ENCODE measurements around the gene MRPL51. TPM values are rescaled to one million over a fixed set of nuclear protein-coding genes. Genes with fewer than 3 reads are reported as not detected.

The MRPL51 gene
- total RNA-seq, 1 experiment from 2014 or later: 265 TPM

DNA sequence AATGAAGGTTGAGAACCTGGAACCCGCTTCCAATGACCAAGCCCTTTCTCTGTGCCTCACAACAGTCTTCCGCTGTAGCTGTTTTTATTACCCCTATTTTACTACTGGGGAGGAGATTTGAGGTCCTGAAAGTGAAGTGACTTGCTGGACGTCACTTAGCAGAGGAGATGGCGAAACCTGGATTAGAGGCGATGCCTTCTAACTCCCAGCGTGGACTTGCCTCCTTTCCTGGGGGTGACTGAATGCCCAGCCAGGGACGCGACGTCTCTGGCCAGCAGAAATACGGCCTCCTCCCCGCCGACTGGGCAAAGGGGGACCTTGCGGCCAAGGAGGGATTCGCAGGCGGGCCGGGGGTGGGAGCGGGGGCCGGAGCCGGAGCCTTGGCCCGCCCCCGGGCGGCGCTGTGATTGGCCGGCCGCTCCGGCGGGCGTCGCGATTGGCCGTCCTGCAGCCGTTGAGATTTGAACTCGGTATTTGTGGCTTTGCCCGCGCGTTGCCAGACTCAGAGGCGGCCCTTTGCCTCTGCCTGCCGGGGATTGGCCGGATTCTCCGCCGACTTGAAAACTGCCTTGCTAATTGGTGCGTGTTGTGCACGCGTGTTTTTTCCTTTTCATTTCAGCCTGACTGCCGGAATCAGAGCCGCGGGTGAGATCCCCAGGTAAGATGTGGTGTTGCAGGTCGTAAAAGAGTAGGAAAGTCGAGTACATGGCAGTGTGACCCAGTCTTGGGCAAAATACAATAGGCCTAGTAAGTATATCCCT is 615 bp upstream of the MRPL51 start, which contains the start of gene NCAPD2:
NCAPD2 (plus strand) TSS at position 606 of the 761 bp plus-strand sequence. CDS start 997 bp downstream, outside the sequence.
- peak within 1 kb of the TSS; percentile 97 for H3K27ac ChIP-seq (ENCODE audit: low read depth, low read length)
- peak within 1 kb of the TSS; percentile 98 for H3K9ac ChIP-seq (ENCODE audit: low read length)
- no peaks in the 10 kb centered on the region for H3K9me3 ChIP-seq (ENCODE audit: control insufficient read depth in 1 of 2, insufficient read depth in 1 of 2, low read depth in 1 of 2, low read length in 2 of 2)
- ATAC-seq (peak; percentile 90), DNase-seq (ENCODE audit: low read depth, low spot score) (peak; percentile 91)
- H3K36me3 ChIP-seq (ENCODE audit: control insufficient read depth in 1 of 2, insufficient read depth in 2 of 2, low read length in 2 of 2): peaks cover 19 to 36% of the 10 kb centered on the region in 2 experiments
- H3K9me2 ChIP-seq (ENCODE audit: insufficient read depth): no peaks in the 10 kb centered on the region
- H3K27me3 ChIP-seq (ENCODE audit: insufficient read depth, low read length): no peaks in the 10 kb centered on the region
- H3K4me1 ChIP-seq (ENCODE audit: control insufficient read depth in 1 of 2, insufficient read depth in 2 of 2, low read length in 2 of 2): peaks cover 12 to 19% of the 10 kb centered on the region in 2 experiments
- peaks cover 61% of the 10 kb centered on the region for H3K79me2 ChIP-seq (ENCODE audit: insufficient read depth, low read length)
- CTCF ChIA-PET: no interaction called here
- H3K4me2 ChIP-seq (ENCODE audit: low read length): peak within 1 kb of the TSS; percentile 98
- TF ChIP-seq RAD21 (IDR thresholded peaks at IDR 0.05; ENCODE audit: low read depth) (no peak), EZH2phosphoT487 (IDR thresholded peaks at IDR 0.05; ENCODE audit: borderline replicate concordance) (no peak), POLR2AphosphoS5 (IDR thresholded peaks at IDR 0.05; ENCODE audit: low read depth, low read length) (peak; percentile 53), CBX3 (IDR thresholded peaks at IDR 0.05; ENCODE audit: low read depth) (peak; percentile 58; the same call in 1 of the 2 replicates), SRF (IDR thresholded peaks at IDR 0.05; ENCODE audit: low read depth) (no peak; the same call in 1 of the 2 replicates), YY1 (IDR thresholded peaks at IDR 0.05; ENCODE audit: extremely low read depth, insufficient replicate concordance, low read depth, low read length) (peak; percentile 22), SP1 (IDR thresholded peaks at IDR 0.05; ENCODE audit: low read depth) (peak; percentile 84), POLR2A (IDR thresholded peaks at IDR 0.05; ENCODE audit: borderline replicate concordance, extremely low read depth, insufficient read depth, insufficient read length) (peak; percentile 27), TCF7L2 (IDR thresholded peaks at IDR 0.05; ENCODE audit: borderline replicate concordance, extremely low read depth, insufficient read depth, insufficient read length) (peak; percentile 9), SIN3A (IDR thresholded peaks at IDR 0.05; ENCODE audit: low read depth) (peak; percentile 92), EGR1 (IDR thresholded peaks at IDR 0.05; ENCODE audit: low read depth) (peak; percentile 86)
- TF ChIP-seq, protein P1, sequence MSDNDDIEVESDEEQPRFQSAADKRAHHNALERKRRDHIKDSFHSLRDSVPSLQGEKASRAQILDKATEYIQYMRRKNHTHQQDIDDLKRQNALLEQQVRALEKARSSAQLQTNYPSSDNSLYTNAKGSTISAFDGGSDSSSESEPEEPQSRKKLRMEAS (IDR thresholded peaks at IDR 0.05): peak; percentile 89
- TF ChIP-seq, protein P2, sequence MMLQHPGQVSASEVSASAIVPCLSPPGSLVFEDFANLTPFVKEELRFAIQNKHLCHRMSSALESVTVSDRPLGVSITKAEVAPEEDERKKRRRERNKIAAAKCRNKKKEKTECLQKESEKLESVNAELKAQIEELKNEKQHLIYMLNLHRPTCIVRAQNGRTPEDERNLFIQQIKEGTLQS (IDR thresholded peaks at IDR 0.05): no peak
- TF ChIP-seq, protein P3, sequence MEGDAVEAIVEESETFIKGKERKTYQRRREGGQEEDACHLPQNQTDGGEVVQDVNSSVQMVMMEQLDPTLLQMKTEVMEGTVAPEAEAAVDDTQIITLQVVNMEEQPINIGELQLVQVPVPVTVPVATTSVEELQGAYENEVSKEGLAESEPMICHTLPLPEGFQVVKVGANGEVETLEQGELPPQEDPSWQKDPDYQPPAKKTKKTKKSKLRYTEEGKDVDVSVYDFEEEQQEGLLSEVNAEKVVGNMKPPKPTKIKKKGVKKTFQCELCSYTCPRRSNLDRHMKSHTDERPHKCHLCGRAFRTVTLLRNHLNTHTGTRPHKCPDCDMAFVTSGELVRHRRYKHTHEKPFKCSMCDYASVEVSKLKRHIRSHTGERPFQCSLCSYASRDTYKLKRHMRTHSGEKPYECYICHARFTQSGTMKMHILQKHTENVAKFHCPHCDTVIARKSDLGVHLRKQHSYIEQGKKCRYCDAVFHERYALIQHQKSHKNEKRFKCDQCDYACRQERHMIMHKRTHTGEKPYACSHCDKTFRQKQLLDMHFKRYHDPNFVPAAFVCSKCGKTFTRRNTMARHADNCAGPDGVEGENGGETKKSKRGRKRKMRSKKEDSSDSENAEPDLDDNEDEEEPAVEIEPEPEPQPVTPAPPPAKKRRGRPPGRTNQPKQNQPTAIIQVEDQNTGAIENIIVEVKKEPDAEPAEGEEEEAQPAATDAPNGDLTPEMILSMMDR (IDR thresholded peaks at IDR 0.05 in 2 of 3, conservative IDR thresholded peaks at IDR 0.05 in 1 of 3; ENCODE audit: borderline replicate concordance in 1 of 3, insufficient read depth in 1 of 3, low read depth in 2 of 3, low read length in 2 of 3): peak in 1 of 3 experiments; percentile 24; a peak in 2 of 6 replicates
- TF ChIP-seq, protein P4, sequence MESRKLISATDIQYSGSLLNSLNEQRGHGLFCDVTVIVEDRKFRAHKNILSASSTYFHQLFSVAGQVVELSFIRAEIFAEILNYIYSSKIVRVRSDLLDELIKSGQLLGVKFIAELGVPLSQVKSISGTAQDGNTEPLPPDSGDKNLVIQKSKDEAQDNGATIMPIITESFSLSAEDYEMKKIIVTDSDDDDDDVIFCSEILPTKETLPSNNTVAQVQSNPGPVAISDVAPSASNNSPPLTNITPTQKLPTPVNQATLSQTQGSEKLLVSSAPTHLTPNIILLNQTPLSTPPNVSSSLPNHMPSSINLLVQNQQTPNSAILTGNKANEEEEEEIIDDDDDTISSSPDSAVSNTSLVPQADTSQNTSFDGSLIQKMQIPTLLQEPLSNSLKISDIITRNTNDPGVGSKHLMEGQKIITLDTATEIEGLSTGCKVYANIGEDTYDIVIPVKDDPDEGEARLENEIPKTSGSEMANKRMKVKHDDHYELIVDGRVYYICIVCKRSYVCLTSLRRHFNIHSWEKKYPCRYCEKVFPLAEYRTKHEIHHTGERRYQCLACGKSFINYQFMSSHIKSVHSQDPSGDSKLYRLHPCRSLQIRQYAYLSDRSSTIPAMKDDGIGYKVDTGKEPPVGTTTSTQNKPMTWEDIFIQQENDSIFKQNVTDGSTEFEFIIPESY (IDR thresholded peaks at IDR 0.05; ENCODE audit: extremely low read depth, insufficient replicate concordance, low read length): no peak
- peak within 1 kb of the TSS; percentile 86 for H2AFZ ChIP-seq (ENCODE audit: low read depth, low read length, poor library complexity, severe bottlenecking)
- H4K20me1 ChIP-seq (ENCODE audit: insufficient read depth): no peaks in the 10 kb centered on the region
- RAD21 ChIA-PET (ENCODE audit: low non-redundant PET in 1 of 2, low total read pairs in 2 of 2, uncharacterized antibody in 2 of 2, unreplicated experiment in 2 of 2): interaction anchor here in 1 of 2 experiments (0.8 kb wide), 1 partner anchor 23 kb away, joined by 3 read pairs; the partner anchor contains the start of gene VAMP1
- intact Hi-C loops (cut with micrococcal nuclease): loop anchor here (2.0 kb wide), 2 partner anchors 39 to 71 kb away; no protein-coding TSS in a partner anchor
- H3K4me3 ChIP-seq (replicated peaks in 1 of 2; ENCODE audit: low read depth in 1 of 2, low read length in 2 of 2): peak within 1 kb of the TSS; percentile 86 to 90
- no TSS peak for BruUV-seq (replicated peaks)
- POLR2A ChIA-PET: interaction anchor here (0.5 to 1.2 kb wide), 6 partner anchors 12 to 450 kb away, joined by 3 to 12 read pairs (median 4); partner anchors contain the start of genes C12orf57, GAPDH, LAG3 and RNU7-1

All from HCT116 (cell line).